T-helper 2 cell treated with Interferon-gamma antibody and Interleukin-4, amounts not matched to agents 5 μg/mL and 100 μg/mL, for 36 hours (primary cell): ENCODE results near the gene RNASE2.
A peak's percentile ranks its signal among the peaks of the same experiment; 100 is the strongest.
"Not testable (repeated sequence)": the region's sequence is repeated elsewhere in the genome, so short reads cannot be mapped to it uniquely, and the experiment has no call there.

ENCODE experiments used
- DNase-seq: peaks from one replicate; pipeline ENCODE4 v3.0.0; 2021; ENCODE audit warnings: low spot score
- H3K27ac Mint-ChIP-seq: one replicate; pipeline ENCODE4 v1.8.0; 2021; ENCODE audit warnings: mild to moderate bottlenecking, mixed read lengths
- H3K27me3 Mint-ChIP-seq: one replicate; pipeline ENCODE4 v1.8.0; 2021; ENCODE audit warnings: low read depth, mixed read lengths
- H3K36me3 Mint-ChIP-seq: one replicate; pipeline ENCODE4 v1.8.0; 2021; ENCODE audit warnings: low read depth, mixed read lengths
- H3K4me1 Mint-ChIP-seq: one replicate; pipeline ENCODE4 v1.8.0; 2021; ENCODE audit warnings: low read depth, mixed read lengths
- H3K4me3 Mint-ChIP-seq: one replicate; pipeline ENCODE4 v1.8.0; 2022; ENCODE audit warnings: mild to moderate bottlenecking, moderate library complexity, mixed read lengths
- H3K9me3 Mint-ChIP-seq: one replicate; pipeline ENCODE4 v1.8.0; 2021; ENCODE audit warnings: mixed read lengths

Gene RNASE2

GRCh38 chr14:20969336-20969735 is 14.0 kb downstream of the RNASE2 start:
- H3K4me1 Mint-ChIP-seq: peaks cover 9% of the 10 kb centered on the region
- peaks cover 55% of the 10 kb centered on the region for H3K27me3 Mint-ChIP-seq
- H3K36me3 Mint-ChIP-seq: no peaks in the 10 kb centered on the region
- H3K4me3 Mint-ChIP-seq: no peak overlapping the region
- H3K27ac Mint-ChIP-seq: no peak overlapping the region
- DNase-seq: no peak
- no peaks in the 10 kb centered on the region for H3K9me3 Mint-ChIP-seq

- Mint-ChIP-seq H3K4me3 (peak overlapping the region; percentile 92), H3K27ac (no peak overlapping the region), H3K36me3 (no peaks in the 10 kb centered on the region), H3K4me1 (peaks cover 9% of the 10 kb centered on the region), H3K9me3 (no peaks in the 10 kb centered on the region), H3K27me3 (peaks cover 48% of the 10 kb centered on the region)
- DNase-seq: no peak
These were observed 15.3 kb downstream of the RNASE2 start for GRCh38 chr14:20970647-20970982.

GRCh38 chr14:20970983-20971704 is 15.9 kb downstream of the RNASE2 start:
- Mint-ChIP-seq H3K4me1 (peaks cover 9% of the 10 kb centered on the region), H3K9me3 (no peaks in the 10 kb centered on the region), H3K27ac (peak overlapping the region; percentile 1), H3K4me3 (peak overlapping the region; percentile 92), H3K36me3 (no peaks in the 10 kb centered on the region), H3K27me3 (peaks cover 43% of the 10 kb centered on the region)
- DNase-seq: peak; percentile 81

- no peak for DNase-seq
- peaks cover 42% of the 10 kb centered on the region for H3K27me3 Mint-ChIP-seq
- no peaks in the 10 kb centered on the region for H3K9me3 Mint-ChIP-seq
- H3K4me3 Mint-ChIP-seq: peak overlapping the region; percentile 92
- peaks cover 9% of the 10 kb centered on the region for H3K4me1 Mint-ChIP-seq
- no peaks in the 10 kb centered on the region for H3K36me3 Mint-ChIP-seq
- H3K27ac Mint-ChIP-seq: no peak overlapping the region
These were observed 16.4 kb downstream of the RNASE2 start for GRCh38 chr14:20971705-20972021.

GRCh38 chr14:20973501-20973900 is 18.2 kb downstream of the RNASE2 start:
- peaks cover 9% of the 10 kb centered on the region for H3K4me1 Mint-ChIP-seq
- no peak for DNase-seq
- peaks cover 28% of the 10 kb centered on the region for H3K27me3 Mint-ChIP-seq
- no peak overlapping the region for H3K27ac Mint-ChIP-seq
- no peak overlapping the region for H3K4me3 Mint-ChIP-seq
- no peaks in the 10 kb centered on the region for H3K9me3 Mint-ChIP-seq
- H3K36me3 Mint-ChIP-seq: no peaks in the 10 kb centered on the region

GRCh38 chr14:20976291-20976690 is 21.0 kb downstream of the RNASE2 start:
- H3K9me3 Mint-ChIP-seq: no peaks in the 10 kb centered on the region
- no peak for DNase-seq
- no peaks in the 10 kb centered on the region for H3K36me3 Mint-ChIP-seq
- H3K4me1 Mint-ChIP-seq: peaks cover 4% of the 10 kb centered on the region
- H3K27me3 Mint-ChIP-seq: peaks cover 40% of the 10 kb centered on the region
- no peak overlapping the region for H3K27ac Mint-ChIP-seq
- no peak overlapping the region for H3K4me3 Mint-ChIP-seq

- Mint-ChIP-seq H3K27me3 (peaks cover 26% of the 10 kb centered on the region), H3K36me3 (no peaks in the 10 kb centered on the region), H3K4me1 (no peaks in the 10 kb centered on the region), H3K9me3 (no peaks in the 10 kb centered on the region), H3K4me3 (no peak overlapping the region), H3K27ac (no peak overlapping the region)
- no peak for DNase-seq
These were observed 23.4 kb downstream of the RNASE2 start for GRCh38 chr14:20978687-20979086.

- Mint-ChIP-seq H3K27ac (no peak overlapping the region), H3K27me3 (peaks cover 20% of the 10 kb centered on the region), H3K36me3 (no peaks in the 10 kb centered on the region), H3K4me1 (peaks cover 4% of the 10 kb centered on the region), H3K4me3 (no peak overlapping the region), H3K9me3 (no peaks in the 10 kb centered on the region)
- no peak for DNase-seq
These were observed 25.6 kb downstream of the RNASE2 start for GRCh38 chr14:20980906-20981305.

GRCh38 chr14:20982646-20983369 is 27.5 kb downstream of the RNASE2 start:
- peaks cover 20% of the 10 kb centered on the region for H3K27me3 Mint-ChIP-seq
- H3K4me3 Mint-ChIP-seq: no peak overlapping the region
- DNase-seq: no peak
- no peak overlapping the region for H3K27ac Mint-ChIP-seq
- H3K36me3 Mint-ChIP-seq: no peaks in the 10 kb centered on the region
- peaks cover 4% of the 10 kb centered on the region for H3K4me1 Mint-ChIP-seq
- no peaks in the 10 kb centered on the region for H3K9me3 Mint-ChIP-seq

- H3K36me3 Mint-ChIP-seq, H3K4me3 Mint-ChIP-seq, H3K4me1 Mint-ChIP-seq, H3K27ac Mint-ChIP-seq, H3K9me3 Mint-ChIP-seq, DNase-seq, H3K27me3 Mint-ChIP-seq: not testable (repeated sequence)
These were observed 30.4 kb downstream of the RNASE2 start for GRCh38 chr14:20985650-20986049.

GRCh38 chr14:20986811-20987210 is 31.5 kb downstream of the RNASE2 start:
- Mint-ChIP-seq H3K27ac (no peak overlapping the region), H3K4me1 (peaks cover 8% of the 10 kb centered on the region), H3K9me3 (no peaks in the 10 kb centered on the region), H3K4me3 (no peak overlapping the region), H3K36me3 (peaks cover 5% of the 10 kb centered on the region), H3K27me3 (peaks cover 3% of the 10 kb centered on the region)
- no peak for DNase-seq

- Mint-ChIP-seq H3K4me1 (peaks cover 11% of the 10 kb centered on the region), H3K4me3 (peak overlapping the region; percentile 30), H3K36me3 (peaks cover 18% of the 10 kb centered on the region), H3K9me3 (no peaks in the 10 kb centered on the region), H3K27me3 (no peaks in the 10 kb centered on the region), H3K27ac (no peak overlapping the region)
- no peak for DNase-seq
These were observed 33.6 kb downstream of the RNASE2 start for GRCh38 chr14:20988717-20989470.

- Mint-ChIP-seq H3K4me1 (peaks cover 11% of the 10 kb centered on the region), H3K9me3 (no peaks in the 10 kb centered on the region), H3K27me3 (no peaks in the 10 kb centered on the region), H3K36me3 (peaks cover 22% of the 10 kb centered on the region), H3K4me3 (peak overlapping the region; percentile 93), H3K27ac (peak overlapping the region; percentile 85)
- no peak for DNase-seq
These were observed 34.1 kb downstream of the RNASE2 start for GRCh38 chr14:20989471-20989786.

- Mint-ChIP-seq H3K9me3 (no peaks in the 10 kb centered on the region), H3K27ac (peak within 1 kb of the TSS; percentile 85), H3K27me3 (no peaks in the 10 kb centered on the region), H3K4me1 (peaks cover 11% of the 10 kb centered on the region), H3K4me3 (peak within 1 kb of the TSS; percentile 93), H3K36me3 (peaks cover 27% of the 10 kb centered on the region)
- peak; percentile 90 for DNase-seq
These were observed 34.7 kb downstream of the RNASE2 start, which contains the start of gene METTL17 for GRCh38 chr14:20989787-20990600. Gene METTL17, plus strand, starts transcription at chr14:20989980. Its CDS starts 23 bp downstream, at chr14:20990003.
